CD4-positive, alpha-beta memory T cell (primary cell): ENCODE data around the gene CCM2. TPM values are rescaled to one million over a fixed set of nuclear protein-coding genes. Genes with fewer than 3 reads are reported as not detected.
A peak's percentile ranks its signal among the peaks of the same experiment; 100 is the strongest.

Source experiments
- CTCF ChIA-PET: fragments of 350-600 bp; sonication (Branson Sonifier 250); formaldehyde crosslinking; loops from one replicate; lab custom pipeline; 2021; ENCODE audit warnings: inconsistent platforms; ENCODE audit not compliant: partially characterized antibody; lab: Charles Lee
- POLR2A ChIA-PET: fragments of 350-600 bp; sonication (Branson Sonifier 250); formaldehyde crosslinking; loops from one replicate; lab custom pipeline; 2021; ENCODE audit not compliant: partially characterized antibody; lab: Charles Lee
- DNase-seq, 5 donors: peaks; one replicate each; pipeline versions ENCODE4 v3.0.0 to v3.0.0-alpha.2; 2020 to 2022; ENCODE audit warnings: mixed read lengths in 1 of 5
- H3K27ac ChIP-seq: one replicate; pipeline ENCODE4 v1.7.0; 2013; ENCODE audit warnings: low read depth, low read length
- H3K27me3 ChIP-seq: 2 replicates; pipeline ENCODE4 v1.7.0; 2013; ENCODE audit warnings: mild to moderate bottlenecking, low read length, moderate library complexity; ENCODE audit not compliant: insufficient read depth
- H3K36me3 ChIP-seq: 2 replicates; pipeline ENCODE4 v1.7.0; 2013; ENCODE audit warnings: mild to moderate bottlenecking, low read length, moderate library complexity; ENCODE audit not compliant: insufficient read depth
- H3K4me1 ChIP-seq: 2 replicates; pipeline ENCODE4 v1.7.0; 2013; ENCODE audit warnings: mild to moderate bottlenecking, low read length, moderate library complexity; ENCODE audit not compliant: insufficient read depth
- H3K4me3 ChIP-seq, 2 donors: one replicate each; pipeline ENCODE4 v1.7.0; 2013; ENCODE audit warnings: low read length in 2 of 2, mild to moderate bottlenecking in 1 of 2
- H3K9me3 ChIP-seq, 2 donors: one replicate each; pipeline ENCODE4 v1.7.0; 2013; ENCODE audit warnings: low read length in 2 of 2, control low read depth in 1 of 2; ENCODE audit not compliant: control insufficient read depth in 1 of 2
- H3K27ac Mint-ChIP-seq, 7 donors: one replicate each; pipeline ENCODE4 v1.8.0; 2020 to 2021; ENCODE audit warnings: mixed read lengths in 7 of 7, mild to moderate bottlenecking in 6 of 7, inconsistent platforms in 3 of 7, moderate library complexity in 3 of 7
- H3K27me3 Mint-ChIP-seq, 2 donors: one replicate each; pipeline ENCODE4 v1.8.0; 2020 to 2021; ENCODE audit warnings: mixed read lengths in 2 of 2
- H3K36me3 Mint-ChIP-seq, 2 donors: one replicate each; pipeline ENCODE4 v1.8.0; 2020 to 2021; ENCODE audit warnings: mixed read lengths in 2 of 2, inconsistent platforms in 1 of 2, mild to moderate bottlenecking in 1 of 2
- H3K4me1 Mint-ChIP-seq, 4 donors: one replicate each; pipeline ENCODE4 v1.8.0; 2020 to 2021; ENCODE audit warnings: mixed read lengths in 4 of 4, mild to moderate bottlenecking in 1 of 4
- H3K4me3 Mint-ChIP-seq, 8 donors: one replicate each; pipeline ENCODE4 v1.8.0; 2020 to 2021; ENCODE audit warnings: mixed read lengths in 8 of 8, mild to moderate bottlenecking in 7 of 8, moderate library complexity in 6 of 8, inconsistent platforms in 3 of 8
- H3K9me3 Mint-ChIP-seq, 8 donors: one replicate each; pipeline ENCODE4 v1.8.0; 2020 to 2021; ENCODE audit warnings: mixed read lengths in 8 of 8, mild to moderate bottlenecking in 5 of 8, inconsistent platforms in 3 of 8, moderate library complexity in 1 of 8
- intact Hi-C: fragments of 100-400 bp; cut with micrococcal nuclease; formaldehyde crosslinking; loops from one replicate; pipeline ENCODE4 v1.15.1; 2023
- polyA plus RNA-seq, 2 donors: library from polyadenylated mRNA; unstranded; fragments of 300-500 nt; fragmentation: Illumina TruSeq; gene quantifications; one replicate each; pipeline ENCODE4 v1.2.3, GENCODE V29; 2021
- total RNA-seq, 2 experiments: library from RNA; stranded (reverse); gene quantifications; one replicate each; pipeline ENCODE4 v1.2.3, GENCODE V29; 2021

Gene CCM2
- total and polyA plus RNA-seq, 4 experiments from 2014 or later = 82.1 to 200 (median 142) TPM

DNA sequence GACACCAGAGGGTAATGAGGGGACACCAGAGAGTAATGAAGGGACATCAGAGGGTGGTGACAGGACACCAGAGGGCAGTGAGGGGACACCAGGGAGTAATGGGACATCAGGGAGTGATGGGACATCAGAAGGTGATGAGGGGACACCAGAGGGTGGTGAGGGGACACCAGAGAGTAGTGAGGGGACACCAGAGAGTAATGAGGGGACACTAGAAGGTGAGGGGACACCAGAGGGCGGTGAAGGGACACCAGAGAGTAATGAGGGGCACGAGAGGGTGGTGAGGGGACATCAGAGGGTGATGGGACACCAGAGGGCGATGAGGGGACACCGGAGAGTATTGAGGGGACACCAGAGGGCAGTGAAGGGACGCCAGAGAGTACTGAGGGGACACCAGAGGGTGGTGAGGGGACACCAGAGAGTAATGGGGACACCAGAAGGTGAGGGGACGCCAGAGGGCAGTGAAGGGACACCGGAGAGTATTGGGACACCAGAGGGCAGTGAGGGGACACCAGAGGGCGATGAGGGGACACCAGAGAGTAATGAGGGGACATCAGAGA, 78.2 kb downstream of the CCM2 start:
- H3K4me3 Mint-ChIP-seq = no peak overlapping the region

DNA sequence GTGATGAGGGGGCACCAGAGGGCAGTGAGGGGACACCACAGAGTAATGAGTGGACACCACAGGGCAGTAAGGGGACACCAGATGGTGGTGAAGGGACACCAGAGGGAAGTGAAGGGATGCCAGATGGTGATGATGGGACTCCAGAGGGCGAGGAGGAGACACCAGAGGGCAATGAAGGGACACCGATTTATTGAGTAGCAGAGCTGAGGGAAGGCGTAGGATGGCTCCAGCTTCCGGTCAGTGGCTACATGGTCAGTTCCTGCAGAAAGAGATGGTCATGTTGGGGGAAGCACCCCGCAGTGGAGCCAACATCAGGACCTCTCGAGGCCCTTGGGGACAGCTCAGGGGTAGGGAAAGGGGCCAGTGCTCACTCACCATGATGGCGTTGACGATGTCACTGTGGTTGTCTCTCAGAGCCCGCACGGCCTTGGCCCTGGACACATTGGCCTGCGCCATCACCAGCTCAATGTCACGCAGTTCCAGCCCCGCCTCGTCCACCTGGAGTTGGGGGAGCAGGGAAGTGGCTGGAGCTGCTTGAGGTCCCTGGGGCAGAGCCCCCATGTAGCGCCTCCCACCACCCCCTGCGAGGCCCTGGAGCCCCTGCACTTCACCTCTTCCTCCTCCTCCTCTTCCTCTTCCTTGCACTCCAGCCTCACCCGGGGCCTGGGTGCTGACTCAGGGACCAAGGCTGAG, 80.4 kb downstream of the CCM2 start:
- H3K4me3 ChIP-seq = no peak overlapping the region
- H3K27ac ChIP-seq = no peak overlapping the region
- intact Hi-C loops = loop anchor here (1.0 kb wide), 1 partner anchor 56 kb away; no protein-coding TSS in a partner anchor
- CTCF ChIA-PET = interaction anchor here (0.9 to 2.2 kb wide), 3 partner anchors 10 to 107 kb away, joined by 3 to 16 read pairs (median 9); no protein-coding TSS in a partner anchor
- POLR2A ChIA-PET = interaction anchor here (0.5 to 1.9 kb wide), 9 partner anchors 9 to 991 kb away, joined by 3 to 8 read pairs (median 4); partner anchors contain the start of gene TBRG4
- DNase-seq = no peak
- H3K4me1 ChIP-seq = no peaks in the 10 kb centered on the region
- H3K9me3 ChIP-seq = no peaks in the 10 kb centered on the region
- H3K4me3 Mint-ChIP-seq = no peak overlapping the region
- peaks cover under 1 to 15% of the 10 kb centered on the region in 2 donors for H3K36me3 Mint-ChIP-seq
- peaks cover 0 to 8% (median 5%) of the 10 kb centered on the region in 4 donors for H3K4me1 Mint-ChIP-seq
- no peaks in the 10 kb centered on the region for H3K27me3 Mint-ChIP-seq
- H3K27ac Mint-ChIP-seq = peak overlapping the region; percentile 39 to 91 (median 83)
- H3K9me3 Mint-ChIP-seq = peaks cover 0 to 3% (median 0%) of the 10 kb centered on the region in 8 donors
- H3K27me3 ChIP-seq = no peaks in the 10 kb centered on the region
- peaks cover 15% of the 10 kb centered on the region for H3K36me3 ChIP-seq

More for the DNA sequence above, 78.2 kb downstream of the CCM2 start:
- CTCF ChIA-PET = interaction anchor here (0.9 to 1.7 kb wide), 2 partner anchors 58 to 104 kb away, joined by 3 to 6 read pairs; no protein-coding TSS in a partner anchor
- Mint-ChIP-seq H3K36me3 (peaks cover 16 to 37% of the 10 kb centered on the region in 2 donors), H3K27me3 (no peaks in the 10 kb centered on the region), H3K27ac (peak overlapping the region in 6 of 7 donors; percentile 54 to 78 (median 68)), H3K4me1 (peaks cover 0 to 9% (median 5%) of the 10 kb centered on the region in 4 donors), H3K9me3 (peaks cover 0 to 3% (median 0%) of the 10 kb centered on the region in 8 donors)
- Histone ChIP-seq H3K4me3 (no peak overlapping the region), H3K36me3 (peaks cover 37% of the 10 kb centered on the region), H3K27me3 (no peaks in the 10 kb centered on the region), H3K9me3 (no peaks in the 10 kb centered on the region), H3K4me1 (no peaks in the 10 kb centered on the region), H3K27ac (no peak overlapping the region)
- DNase-seq = no peak
- POLR2A ChIA-PET = no interaction called here
- intact Hi-C loops = no loop called here

- H3K27ac Mint-ChIP-seq = peak overlapping the region in 6 of 7 donors; percentile 43 to 88 (median 72)
- ChIA-PET CTCF (interaction anchor here (0.9 to 2.2 kb wide), 3 partner anchors 11 to 108 kb away, joined by 3 to 16 read pairs (median 9); no protein-coding TSS in a partner anchor), POLR2A (interaction anchor here (0.9 to 1.9 kb wide), 9 partner anchors 8 to 107 kb away, joined by 3 to 8 read pairs (median 4); partner anchors contain the start of gene TBRG4)
- H3K4me3 Mint-ChIP-seq = no peak overlapping the region
- Histone ChIP-seq H3K4me3 (no peak overlapping the region), H3K27me3 (no peaks in the 10 kb centered on the region), H3K4me1 (no peaks in the 10 kb centered on the region), H3K9me3 (no peaks in the 10 kb centered on the region), H3K27ac (no peak overlapping the region), H3K36me3 (peaks cover 8% of the 10 kb centered on the region)
- H3K36me3 Mint-ChIP-seq = peaks cover 0 to 12% of the 10 kb centered on the region in 2 donors
- DNase-seq = no peak
- peaks cover 0 to 3% (median 0%) of the 10 kb centered on the region in 8 donors for H3K9me3 Mint-ChIP-seq
- no peaks in the 10 kb centered on the region for H3K27me3 Mint-ChIP-seq
- intact Hi-C loops = loop anchor here (1.0 kb wide), 1 partner anchor 55 kb away; no protein-coding TSS in a partner anchor
- peaks cover 0 to 7% (median 5%) of the 10 kb centered on the region in 4 donors for H3K4me1 Mint-ChIP-seq
These were observed 81.1 kb downstream of the CCM2 start for GRCh38 chr7:45080958-45081669.

DNA sequence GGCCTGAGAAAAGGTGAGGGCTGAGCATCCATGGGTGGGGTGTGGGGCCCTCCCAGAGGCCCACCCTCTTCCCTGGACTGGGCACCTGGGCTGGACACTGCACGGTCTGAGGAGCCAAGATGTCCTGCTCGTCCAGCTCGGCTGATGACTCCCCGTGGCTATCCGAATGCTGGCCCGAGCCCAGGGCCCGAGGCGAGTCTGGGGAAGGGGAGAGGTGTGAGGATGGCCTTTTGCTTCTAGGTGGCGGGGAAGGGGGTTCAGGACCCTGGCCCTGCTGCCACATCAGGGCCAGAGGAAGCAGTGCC, 81.6 kb downstream of the CCM2 start:
- no peaks in the 10 kb centered on the region for H3K27me3 Mint-ChIP-seq
- H3K36me3 ChIP-seq = peaks cover 5% of the 10 kb centered on the region
- POLR2A ChIA-PET = interaction anchor here (1.0 to 1.9 kb wide), 3 partner anchors 30 to 108 kb away, joined by 3 to 8 read pairs (median 5); partner anchors contain the start of gene TBRG4
- H3K36me3 Mint-ChIP-seq = peaks cover 0 to 7% of the 10 kb centered on the region in 2 donors
- H3K9me3 Mint-ChIP-seq = peaks cover 0 to 3% (median 0%) of the 10 kb centered on the region in 8 donors
- H3K27me3 ChIP-seq = no peaks in the 10 kb centered on the region
- H3K4me1 Mint-ChIP-seq = peaks cover 0 to 7% (median 5%) of the 10 kb centered on the region in 4 donors
- DNase-seq = no peak
- no peak overlapping the region for H3K27ac Mint-ChIP-seq
- H3K27ac ChIP-seq = no peak overlapping the region
- H3K4me1 ChIP-seq = no peaks in the 10 kb centered on the region
- CTCF ChIA-PET = interaction anchor here (2.0 to 2.2 kb wide), 2 partner anchors 54 to 108 kb away, joined by 9 to 16 read pairs; no protein-coding TSS in a partner anchor
- H3K4me3 ChIP-seq = no peak overlapping the region
- H3K9me3 ChIP-seq = no peaks in the 10 kb centered on the region
- H3K4me3 Mint-ChIP-seq = no peak overlapping the region
- intact Hi-C loops = no loop called here

DNA sequence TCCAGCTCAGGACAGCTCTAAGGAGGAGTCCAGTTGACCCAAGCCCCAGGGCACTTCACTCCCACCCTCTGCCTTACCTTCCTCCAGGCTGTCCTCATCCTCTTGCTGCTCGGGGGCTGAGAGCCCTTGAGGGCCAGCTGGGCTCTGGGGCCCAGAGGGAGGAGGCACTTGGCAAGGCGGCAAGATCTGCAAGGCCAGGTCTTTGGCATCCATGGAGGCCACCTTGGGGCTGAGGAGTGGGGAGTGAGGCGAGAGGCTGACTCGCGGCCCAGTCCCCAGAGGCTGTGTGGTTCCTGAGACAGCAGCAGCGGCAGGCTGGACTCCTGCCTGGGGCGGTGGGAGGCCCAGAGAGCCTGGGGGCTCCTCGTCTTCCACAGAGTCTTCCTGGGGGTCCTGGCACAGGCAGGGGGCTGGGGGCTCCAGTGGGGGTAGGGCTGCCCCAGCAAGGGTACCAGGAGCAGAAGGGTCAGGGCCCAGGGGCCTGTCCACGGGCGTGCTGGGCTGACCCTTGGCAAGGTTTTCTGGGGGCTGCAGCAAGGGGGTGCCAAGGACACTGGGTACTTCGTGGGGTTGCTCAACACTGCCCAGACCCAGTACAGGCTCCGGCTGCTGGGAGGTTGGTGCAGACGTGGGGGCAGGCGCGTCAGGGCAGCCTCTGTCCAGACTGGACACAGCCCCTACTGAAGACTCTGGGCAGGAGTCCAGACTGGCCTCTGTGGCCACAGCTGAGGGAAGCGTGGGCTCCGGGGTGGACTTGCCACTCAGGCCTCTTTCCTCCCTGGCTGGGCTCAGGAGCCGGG, 82.2 kb downstream of the CCM2 start:
- Mint-ChIP-seq H3K27me3 (no peaks in the 10 kb centered on the region), H3K36me3 (peaks cover 0 to 5% of the 10 kb centered on the region in 2 donors), H3K4me3 (no peak overlapping the region), H3K27ac (peak overlapping the region in 1 of 7 donors; percentile 47), H3K4me1 (peaks cover 0 to 7% (median 5%) of the 10 kb centered on the region in 4 donors), H3K9me3 (peaks cover 0 to 3% (median 0%) of the 10 kb centered on the region in 8 donors)
- ChIA-PET CTCF (interaction anchor here (2.2 kb wide), 1 partner anchor 54 kb away, joined by 16 read pairs; no protein-coding TSS in a partner anchor), POLR2A (interaction anchor here (1.0 to 1.9 kb wide), 3 partner anchors 29 to 108 kb away, joined by 3 to 8 read pairs (median 5); partner anchors contain the start of gene TBRG4)
- Histone ChIP-seq H3K36me3 (no peaks in the 10 kb centered on the region), H3K9me3 (no peaks in the 10 kb centered on the region), H3K27me3 (no peaks in the 10 kb centered on the region), H3K4me3 (no peak overlapping the region), H3K4me1 (no peaks in the 10 kb centered on the region), H3K27ac (no peak overlapping the region)
- intact Hi-C loops = no loop called here
- no peak for DNase-seq

DNA sequence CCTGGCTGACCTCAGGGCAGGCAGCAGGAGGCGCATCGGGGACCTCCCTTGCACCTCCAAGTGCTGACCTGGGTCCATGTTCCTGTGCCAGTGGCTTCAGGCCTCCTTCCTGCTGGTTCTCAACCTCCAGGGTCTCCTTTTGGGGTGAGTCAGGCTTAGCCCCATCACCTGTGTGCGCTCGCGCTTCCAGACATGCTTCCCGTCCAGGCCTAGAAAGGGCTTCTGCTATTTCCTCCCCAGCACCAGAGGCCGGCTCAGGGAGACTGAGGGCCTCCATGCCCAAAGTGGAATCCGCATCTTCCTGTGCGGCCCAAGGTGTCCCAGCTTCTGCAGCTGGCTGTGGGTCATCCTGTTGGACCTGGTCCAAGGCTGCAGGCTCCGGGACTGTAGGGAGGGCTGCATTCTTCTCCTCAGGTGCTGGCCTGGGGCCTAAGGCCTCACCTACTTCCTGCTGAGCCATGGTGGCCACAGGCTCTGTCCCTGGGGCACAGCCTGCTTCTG, 82.9 kb downstream of the CCM2 start:
- H3K27ac Mint-ChIP-seq = peak overlapping the region in 2 of 7 donors; percentile 22 to 65
- no peaks in the 10 kb centered on the region for H3K27me3 Mint-ChIP-seq
- Histone ChIP-seq H3K36me3 (no peaks in the 10 kb centered on the region), H3K27me3 (no peaks in the 10 kb centered on the region), H3K27ac (no peak overlapping the region), H3K9me3 (no peaks in the 10 kb centered on the region), H3K4me1 (no peaks in the 10 kb centered on the region), H3K4me3 (no peak overlapping the region)
- H3K36me3 Mint-ChIP-seq = peaks cover 0 to under 1% of the 10 kb centered on the region in 2 donors
- intact Hi-C loops = no loop called here
- POLR2A ChIA-PET = no interaction called here
- H3K4me3 Mint-ChIP-seq = no peak overlapping the region
- no peak for DNase-seq
- H3K9me3 Mint-ChIP-seq = peaks cover 0 to 2% (median 0%) of the 10 kb centered on the region in 8 donors
- H3K4me1 Mint-ChIP-seq = peaks cover 0 to 7% (median 5%) of the 10 kb centered on the region in 4 donors
- CTCF ChIA-PET = no interaction called here
